ES-I3 (cell line): Measurements from ENCODE around the gene RIN3.

Source experiments
- H3K36me3 ChIP-seq: 2 replicates; pipeline ENCODE4 v1.6.1; 2013; ENCODE audit warnings: mild to moderate bottlenecking, low read length, control low read depth, moderate library complexity; ENCODE audit not compliant: insufficient read depth
- H3K4me1 ChIP-seq: 2 replicates; pipeline ENCODE4 v1.6.1; 2013; ENCODE audit warnings: mild to moderate bottlenecking, control low read depth, low read length; ENCODE audit not compliant: insufficient read depth
- H3K9ac ChIP-seq: 2 replicates; pipeline ENCODE4 v1.6.1; 2013; ENCODE audit warnings: low read depth, mild to moderate bottlenecking, low read length, moderate library complexity
- H3K9me3 ChIP-seq: 2 replicates; pipeline ENCODE4 v1.6.1; 2013; ENCODE audit warnings: mild to moderate bottlenecking, low read length, moderate library complexity; ENCODE audit not compliant: control insufficient read depth, insufficient read depth

RIN3 gene

GRCh38 chr14:92680781-92681650 is 167.4 kb downstream of the RIN3 start:
- no peak overlapping the region for H3K9ac ChIP-seq

GRCh38 chr14:92683041-92683440 is 169.5 kb downstream of the RIN3 start:
- H3K9me3 ChIP-seq: no peaks in the 10 kb centered on the region
- no peaks in the 10 kb centered on the region for H3K36me3 ChIP-seq
- no peaks in the 10 kb centered on the region for H3K4me1 ChIP-seq
- H3K9ac ChIP-seq: no peak overlapping the region

More at GRCh38 chr14:92680781-92681650, 167.4 kb downstream of the RIN3 start:
- Histone ChIP-seq H3K9me3 (no peaks in the 10 kb centered on the region), H3K36me3 (no peaks in the 10 kb centered on the region), H3K4me1 (no peaks in the 10 kb centered on the region)

- H3K9ac ChIP-seq: no peak overlapping the region
- H3K9me3 ChIP-seq: no peaks in the 10 kb centered on the region
- no peaks in the 10 kb centered on the region for H3K36me3 ChIP-seq
- H3K4me1 ChIP-seq: no peaks in the 10 kb centered on the region
These were observed 171.4 kb downstream of the RIN3 start for GRCh38 chr14:92684801-92685560.

- Histone ChIP-seq H3K4me1 (no peaks in the 10 kb centered on the region), H3K9me3 (no peaks in the 10 kb centered on the region), H3K36me3 (no peaks in the 10 kb centered on the region), H3K9ac (no peak overlapping the region)
These were observed 172.3 kb downstream of the RIN3 start for GRCh38 chr14:92685784-92686355.

GRCh38 chr14:92686411-92686899 is 172.9 kb downstream of the RIN3 start:
- Histone ChIP-seq H3K36me3 (no peaks in the 10 kb centered on the region), H3K9ac (no peak overlapping the region), H3K4me1 (no peaks in the 10 kb centered on the region), H3K9me3 (no peaks in the 10 kb centered on the region)

GRCh38 chr14:92686900-92687427 is 173.4 kb downstream of the RIN3 start:
- Histone ChIP-seq H3K9ac (peak overlapping the region; percentile 67; the same call in 1 of the 2 replicates), H3K36me3 (no peaks in the 10 kb centered on the region), H3K4me1 (no peaks in the 10 kb centered on the region), H3K9me3 (no peaks in the 10 kb centered on the region)

- Histone ChIP-seq H3K36me3 (no peaks in the 10 kb centered on the region), H3K4me1 (no peaks in the 10 kb centered on the region), H3K9ac (peak overlapping the region; percentile 67; the same call in 1 of the 2 replicates), H3K9me3 (no peaks in the 10 kb centered on the region)
These were observed 174.3 kb downstream of the RIN3 start for GRCh38 chr14:92687681-92688433.

GRCh38 chr14:92688434-92689375 is 175.1 kb downstream of the RIN3 start:
- Histone ChIP-seq H3K9ac (peak overlapping the region; percentile 67; the same call in 1 of the 2 replicates), H3K9me3 (no peaks in the 10 kb centered on the region), H3K4me1 (no peaks in the 10 kb centered on the region), H3K36me3 (no peaks in the 10 kb centered on the region)

- Histone ChIP-seq H3K36me3 (no peaks in the 10 kb centered on the region), H3K4me1 (no peaks in the 10 kb centered on the region), H3K9me3 (no peaks in the 10 kb centered on the region), H3K9ac (no peak overlapping the region)
These were observed 176.8 kb downstream of the RIN3 start for GRCh38 chr14:92690171-92691011.

GRCh38 chr14:92692822-92693226 is 179.2 kb downstream of the RIN3 start:
- H3K9me3 ChIP-seq: no peaks in the 10 kb centered on the region
- H3K9ac ChIP-seq: no peak overlapping the region
- H3K4me1 ChIP-seq: no peaks in the 10 kb centered on the region
- no peaks in the 10 kb centered on the region for H3K36me3 ChIP-seq

- H3K4me1 ChIP-seq: no peaks in the 10 kb centered on the region
- H3K36me3 ChIP-seq: no peaks in the 10 kb centered on the region
- no peak overlapping the region for H3K9ac ChIP-seq
- H3K9me3 ChIP-seq: no peaks in the 10 kb centered on the region
These were observed 180.6 kb downstream of the RIN3 start for GRCh38 chr14:92693998-92694795.

GRCh38 chr14:92694807-92695206 is 181.2 kb downstream of the RIN3 start:
- Histone ChIP-seq H3K4me1 (no peaks in the 10 kb centered on the region), H3K9me3 (no peaks in the 10 kb centered on the region), H3K9ac (no peak overlapping the region), H3K36me3 (no peaks in the 10 kb centered on the region)
